A673 (cell line): Measurements from ENCODE around the gene RYK.

Experiments
- EZH2 ChIP-seq: fragments of 200-600 bp; sonication (generic); IDR thresholded peaks from 2 replicates; pipeline ENCODE4 v1.6.1; 2017; ENCODE audit warnings: borderline replicate concordance, low read depth, mild to moderate bottlenecking, mixed read lengths, antibody characterized with exemption, low read length; ENCODE audit not compliant: poor library complexity, severe bottlenecking
- TF ChIP-seq, protein P1 (sequence below): fragments of 300-800, 200-600 bp; sonication (generic); conservative IDR thresholded peaks from 2 replicates; pipeline ENCODE4 v1.5.1; 2017; ENCODE audit warnings: low read depth, mild to moderate bottlenecking, antibody characterized with exemption, low read length, moderate library complexity, mixed read lengths

DNA sequence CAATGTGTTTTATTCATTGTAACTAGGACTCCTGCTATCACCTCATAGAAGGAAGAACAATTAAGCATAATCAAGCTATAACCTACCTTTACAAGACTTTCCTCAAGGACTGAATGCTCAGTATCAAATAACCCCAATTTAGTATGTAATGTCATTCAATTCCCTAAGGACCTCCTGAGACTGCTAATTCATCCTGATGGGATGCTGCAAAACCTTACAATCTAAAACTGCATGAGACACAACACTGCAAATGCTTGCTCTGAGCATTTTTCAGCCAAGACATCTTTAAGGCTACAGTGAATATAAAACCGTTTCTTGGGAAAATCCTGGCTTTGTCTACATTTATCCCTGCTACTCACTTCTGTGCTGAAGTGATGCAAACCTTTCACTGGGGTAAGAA lies 69.9 kb downstream of the RYK start:
- TF ChIP-seq, protein P1, sequence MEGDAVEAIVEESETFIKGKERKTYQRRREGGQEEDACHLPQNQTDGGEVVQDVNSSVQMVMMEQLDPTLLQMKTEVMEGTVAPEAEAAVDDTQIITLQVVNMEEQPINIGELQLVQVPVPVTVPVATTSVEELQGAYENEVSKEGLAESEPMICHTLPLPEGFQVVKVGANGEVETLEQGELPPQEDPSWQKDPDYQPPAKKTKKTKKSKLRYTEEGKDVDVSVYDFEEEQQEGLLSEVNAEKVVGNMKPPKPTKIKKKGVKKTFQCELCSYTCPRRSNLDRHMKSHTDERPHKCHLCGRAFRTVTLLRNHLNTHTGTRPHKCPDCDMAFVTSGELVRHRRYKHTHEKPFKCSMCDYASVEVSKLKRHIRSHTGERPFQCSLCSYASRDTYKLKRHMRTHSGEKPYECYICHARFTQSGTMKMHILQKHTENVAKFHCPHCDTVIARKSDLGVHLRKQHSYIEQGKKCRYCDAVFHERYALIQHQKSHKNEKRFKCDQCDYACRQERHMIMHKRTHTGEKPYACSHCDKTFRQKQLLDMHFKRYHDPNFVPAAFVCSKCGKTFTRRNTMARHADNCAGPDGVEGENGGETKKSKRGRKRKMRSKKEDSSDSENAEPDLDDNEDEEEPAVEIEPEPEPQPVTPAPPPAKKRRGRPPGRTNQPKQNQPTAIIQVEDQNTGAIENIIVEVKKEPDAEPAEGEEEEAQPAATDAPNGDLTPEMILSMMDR, result no peak
- TF ChIP-seq EZH2, result no peak
